Measurements from ENCODE around the gene VPS41. TPM values are rescaled to one million over a fixed set of nuclear protein-coding genes. Genes with fewer than 3 reads are reported as not detected.

The VPS41 gene
- total and polyA plus RNA-seq, 2 donors = 28.3 to 30.3 TPM

DNA sequence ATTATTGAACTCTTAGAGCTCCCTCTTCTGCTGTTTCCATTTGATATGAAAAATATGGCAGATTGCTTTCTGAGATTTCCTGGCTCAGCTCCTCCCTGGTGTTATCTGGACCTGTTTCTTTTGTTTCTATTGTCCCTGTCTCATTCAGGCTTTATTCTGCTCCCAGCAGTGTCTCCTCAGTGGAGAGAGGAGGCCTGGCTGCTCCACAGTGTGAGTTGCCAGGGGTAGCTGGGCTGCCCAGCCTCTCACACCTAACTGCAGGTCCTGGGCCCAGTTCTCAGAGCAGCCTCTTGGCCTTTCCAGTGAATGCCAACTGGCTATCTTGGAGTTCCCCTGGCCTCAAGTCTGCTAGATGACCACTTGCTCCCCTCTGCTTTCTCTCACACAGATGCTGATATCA is 127.0 kb downstream of the VPS41 start:
- Histone ChIP-seq H3K27me3 (ENCODE audit: control insufficient read depth in 2 of 2, insufficient read depth in 1 of 2, low read length in 1 of 2) (no peaks in the 10 kb centered on the region), H3K36me3 (ENCODE audit: control insufficient read depth in 2 of 2, insufficient read depth in 2 of 2, low read length in 1 of 2) (no peaks in the 10 kb centered on the region), H3K4me3 (ENCODE audit: low read length in 2 of 2) (no peak overlapping the region), H3K27ac (ENCODE audit: low read depth in 1 of 2, low read length in 1 of 2) (no peak overlapping the region), H3K9me3 (ENCODE audit: control insufficient read depth in 2 of 2, insufficient read depth in 1 of 2, low read length in 1 of 2) (no peaks in the 10 kb centered on the region), H3K4me1 (ENCODE audit: control insufficient read depth in 2 of 2, insufficient read depth in 2 of 2, low read length in 2 of 2) (no peaks in the 10 kb centered on the region)
- no peak for DNase-seq (ENCODE audit: low read depth in 6 of 9, low spot score in 9 of 9)

- no peaks in the 10 kb centered on the region for H3K4me1 ChIP-seq (ENCODE audit: control insufficient read depth in 2 of 2, insufficient read depth in 2 of 2, low read length in 2 of 2)
- peaks cover 0 to 2% of the 10 kb centered on the region in 2 donors for H3K36me3 ChIP-seq (ENCODE audit: control insufficient read depth in 2 of 2, insufficient read depth in 2 of 2, low read length in 1 of 2)
- no peaks in the 10 kb centered on the region for H3K27me3 ChIP-seq (ENCODE audit: control insufficient read depth in 2 of 2, insufficient read depth in 1 of 2, low read length in 1 of 2)
- no peaks in the 10 kb centered on the region for H3K9me3 ChIP-seq (ENCODE audit: control insufficient read depth in 2 of 2, insufficient read depth in 1 of 2, low read length in 1 of 2)
- no peak overlapping the region for H3K4me3 ChIP-seq (ENCODE audit: low read length in 2 of 2)
- DNase-seq (ENCODE audit: low read depth in 6 of 9, low spot score in 9 of 9) = no peak
- no peak overlapping the region for H3K27ac ChIP-seq (ENCODE audit: low read depth in 1 of 2, low read length in 1 of 2)
- WGBS = 47% methylated on average over 1 of the region's 1 CpG
Measured at GRCh38 chr7:38777609-38778008, 131.4 kb downstream of the VPS41 start.

- DNase-seq (ENCODE audit: low read depth in 6 of 9, low spot score in 9 of 9) = no peak
- Histone ChIP-seq H3K4me1 (ENCODE audit: control insufficient read depth in 2 of 2, insufficient read depth in 2 of 2, low read length in 2 of 2) (no peaks in the 10 kb centered on the region), H3K27ac (ENCODE audit: low read depth in 1 of 2, low read length in 1 of 2) (no peak overlapping the region), H3K36me3 (ENCODE audit: control insufficient read depth in 2 of 2, insufficient read depth in 2 of 2, low read length in 1 of 2) (peaks cover 0 to 5% of the 10 kb centered on the region in 2 donors), H3K27me3 (ENCODE audit: control insufficient read depth in 2 of 2, insufficient read depth in 1 of 2, low read length in 1 of 2) (no peaks in the 10 kb centered on the region), H3K4me3 (ENCODE audit: low read length in 2 of 2) (no peak overlapping the region), H3K9me3 (ENCODE audit: control insufficient read depth in 2 of 2, insufficient read depth in 1 of 2, low read length in 1 of 2) (no peaks in the 10 kb centered on the region)
- 78% methylated on average over 3 of the region's 3 CpGs for WGBS
Measured at GRCh38 chr7:38775506-38776175, 133.3 kb downstream of the VPS41 start.

DNA sequence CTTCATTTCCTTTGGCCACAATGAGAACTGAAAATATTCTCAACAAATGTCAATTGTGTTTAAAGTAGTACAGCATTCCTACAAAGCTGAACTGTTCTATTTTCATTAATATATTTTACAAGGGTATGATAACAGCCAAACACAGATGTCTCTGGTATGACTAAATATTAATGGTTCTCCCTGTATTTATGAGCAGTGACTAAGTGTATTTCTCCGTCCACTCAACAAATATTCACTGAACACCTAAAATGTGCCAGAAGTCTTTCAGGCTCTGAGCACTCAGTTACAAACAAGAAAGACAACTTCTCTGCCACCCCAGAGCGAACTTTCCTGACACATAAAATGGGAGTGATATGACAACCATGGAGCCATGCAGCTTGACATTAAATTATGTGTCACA is 135.6 kb downstream of the VPS41 start:
- Histone ChIP-seq H3K27me3 (ENCODE audit: control insufficient read depth in 2 of 2, insufficient read depth in 1 of 2, low read length in 1 of 2) (no peaks in the 10 kb centered on the region), H3K36me3 (ENCODE audit: control insufficient read depth in 2 of 2, insufficient read depth in 2 of 2, low read length in 1 of 2) (peaks cover 0 to 7% of the 10 kb centered on the region in 2 donors), H3K4me3 (ENCODE audit: low read length in 2 of 2) (no peak overlapping the region), H3K27ac (ENCODE audit: low read depth in 1 of 2, low read length in 1 of 2) (no peak overlapping the region), H3K9me3 (ENCODE audit: control insufficient read depth in 2 of 2, insufficient read depth in 1 of 2, low read length in 1 of 2) (no peaks in the 10 kb centered on the region), H3K4me1 (ENCODE audit: control insufficient read depth in 2 of 2, insufficient read depth in 2 of 2, low read length in 2 of 2) (no peaks in the 10 kb centered on the region)
- 49% methylated on average over 2 of the region's 2 CpGs for WGBS
- DNase-seq (ENCODE audit: low read depth in 6 of 9, low spot score in 9 of 9) = no peak

GRCh38 chr7:38760226-38760625 is 148.8 kb downstream of the VPS41 start:
- Histone ChIP-seq H3K27ac (ENCODE audit: low read depth in 1 of 2, low read length in 1 of 2) (no peak overlapping the region), H3K4me1 (ENCODE audit: control insufficient read depth in 2 of 2, insufficient read depth in 2 of 2, low read length in 2 of 2) (no peaks in the 10 kb centered on the region), H3K4me3 (ENCODE audit: low read length in 2 of 2) (no peak overlapping the region), H3K9me3 (ENCODE audit: control insufficient read depth in 2 of 2, insufficient read depth in 1 of 2, low read length in 1 of 2) (no peaks in the 10 kb centered on the region), H3K27me3 (ENCODE audit: control insufficient read depth in 2 of 2, insufficient read depth in 1 of 2, low read length in 1 of 2) (no peaks in the 10 kb centered on the region), H3K36me3 (ENCODE audit: control insufficient read depth in 2 of 2, insufficient read depth in 2 of 2, low read length in 1 of 2) (peaks cover 0 to 9% of the 10 kb centered on the region in 2 donors)
- WGBS = 96% methylated on average over 2 of the region's 2 CpGs
- no peak for DNase-seq (ENCODE audit: low read depth in 6 of 9, low spot score in 9 of 9)

DNA sequence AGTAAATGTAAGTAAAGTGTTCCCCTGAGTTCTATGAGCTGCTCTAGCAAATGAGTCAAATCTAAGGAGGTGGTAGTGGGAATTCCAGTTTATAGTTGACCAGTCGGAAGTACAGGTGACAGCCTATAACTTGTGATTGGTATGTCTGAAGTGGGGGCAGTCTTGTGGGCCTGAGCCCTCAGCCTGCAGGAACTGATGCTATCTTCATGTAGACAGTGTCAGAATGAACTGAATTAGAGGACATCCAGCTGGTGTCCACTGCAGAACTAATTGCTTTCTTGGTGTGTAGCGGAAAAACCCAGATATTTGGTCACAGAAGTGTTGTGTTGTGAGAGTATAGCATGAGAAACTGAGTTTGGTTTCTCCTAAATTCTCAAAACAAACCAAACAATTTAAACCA is 150.0 kb downstream of the VPS41 start:
- Histone ChIP-seq H3K27me3 (ENCODE audit: control insufficient read depth in 2 of 2, insufficient read depth in 1 of 2, low read length in 1 of 2) (no peaks in the 10 kb centered on the region), H3K27ac (ENCODE audit: low read depth in 1 of 2, low read length in 1 of 2) (no peak overlapping the region), H3K36me3 (ENCODE audit: control insufficient read depth in 2 of 2, insufficient read depth in 2 of 2, low read length in 1 of 2) (peaks cover 0 to 10% of the 10 kb centered on the region in 2 donors), H3K4me3 (ENCODE audit: low read length in 2 of 2) (no peak overlapping the region), H3K4me1 (ENCODE audit: control insufficient read depth in 2 of 2, insufficient read depth in 2 of 2, low read length in 2 of 2) (no peaks in the 10 kb centered on the region), H3K9me3 (ENCODE audit: control insufficient read depth in 2 of 2, insufficient read depth in 1 of 2, low read length in 1 of 2) (no peaks in the 10 kb centered on the region)
- DNase-seq (ENCODE audit: low read depth in 6 of 9, low spot score in 9 of 9) = no peak
- 97% methylated on average over 2 of the region's 2 CpGs for WGBS

- no peak overlapping the region for H3K27ac ChIP-seq (ENCODE audit: low read depth in 1 of 2, low read length in 1 of 2)
- H3K4me3 ChIP-seq (ENCODE audit: low read length in 2 of 2) = no peak overlapping the region
- no peaks in the 10 kb centered on the region for H3K9me3 ChIP-seq (ENCODE audit: control insufficient read depth in 2 of 2, insufficient read depth in 1 of 2, low read length in 1 of 2)
- peaks cover 0 to 12% of the 10 kb centered on the region in 2 donors for H3K36me3 ChIP-seq (ENCODE audit: control insufficient read depth in 2 of 2, insufficient read depth in 2 of 2, low read length in 1 of 2)
- DNase-seq (ENCODE audit: low read depth in 6 of 9, low spot score in 9 of 9) = no peak
- no peaks in the 10 kb centered on the region for H3K27me3 ChIP-seq (ENCODE audit: control insufficient read depth in 2 of 2, insufficient read depth in 1 of 2, low read length in 1 of 2)
- H3K4me1 ChIP-seq (ENCODE audit: control insufficient read depth in 2 of 2, insufficient read depth in 2 of 2, low read length in 2 of 2) = no peaks in the 10 kb centered on the region
- WGBS = 98% methylated on average over 3 of the region's 3 CpGs
Measured at GRCh38 chr7:38757931-38758330, 151.1 kb downstream of the VPS41 start.

DNA sequence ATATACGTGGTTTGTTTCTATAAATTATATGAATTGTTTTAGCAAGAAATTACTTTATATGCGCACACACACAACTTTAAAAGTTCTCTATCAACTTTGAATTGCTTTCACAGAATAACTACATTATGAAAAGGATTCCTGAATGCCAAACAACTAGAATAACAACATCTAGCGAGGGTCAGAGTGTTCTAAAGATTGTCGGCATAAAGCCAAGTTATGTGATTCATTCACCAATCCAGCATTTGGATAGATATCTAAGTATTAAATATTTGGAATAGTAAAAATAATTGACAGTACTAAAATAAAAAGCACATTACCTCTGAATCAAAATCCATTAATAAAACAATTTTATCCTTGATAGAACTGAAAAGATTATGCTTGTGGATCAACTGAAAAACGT is 152.5 kb downstream of the VPS41 start:
- WGBS = 97% methylated on average over 5 of the region's 5 CpGs
- Histone ChIP-seq H3K36me3 (ENCODE audit: control insufficient read depth in 2 of 2, insufficient read depth in 2 of 2, low read length in 1 of 2) (peaks cover 9 to 18% of the 10 kb centered on the region in 2 donors), H3K4me1 (ENCODE audit: control insufficient read depth in 2 of 2, insufficient read depth in 2 of 2, low read length in 2 of 2) (no peaks in the 10 kb centered on the region), H3K27me3 (ENCODE audit: control insufficient read depth in 2 of 2, insufficient read depth in 1 of 2, low read length in 1 of 2) (no peaks in the 10 kb centered on the region), H3K27ac (ENCODE audit: low read depth in 1 of 2, low read length in 1 of 2) (no peak overlapping the region), H3K4me3 (ENCODE audit: low read length in 2 of 2) (no peak overlapping the region), H3K9me3 (ENCODE audit: control insufficient read depth in 2 of 2, insufficient read depth in 1 of 2, low read length in 1 of 2) (no peaks in the 10 kb centered on the region)
- no peak for DNase-seq (ENCODE audit: low read depth in 6 of 9, low spot score in 9 of 9)

DNA sequence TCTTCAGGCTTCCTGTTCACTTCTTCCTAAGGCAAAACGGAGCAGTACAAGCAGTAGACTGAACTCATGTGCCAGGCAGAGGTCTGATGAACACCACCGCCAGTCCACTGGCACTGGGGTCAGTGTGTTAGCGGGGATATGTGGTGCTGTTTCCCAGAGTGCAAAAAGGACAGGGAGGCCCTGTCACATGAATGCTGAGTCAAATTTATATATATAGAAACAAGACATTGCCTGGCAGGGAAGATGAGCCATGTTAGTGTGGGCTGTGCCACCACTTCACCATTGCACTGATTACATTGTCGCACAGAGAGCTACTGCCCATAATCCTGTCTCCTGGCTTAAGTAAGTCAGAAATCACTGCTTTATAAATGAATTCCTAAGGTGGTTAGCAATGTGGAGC is 155.6 kb downstream of the VPS41 start:
- DNase-seq (ENCODE audit: low read depth in 6 of 9, low spot score in 9 of 9) = no peak
- Histone ChIP-seq H3K27ac (ENCODE audit: low read depth in 1 of 2, low read length in 1 of 2) (no peak overlapping the region), H3K4me1 (ENCODE audit: control insufficient read depth in 2 of 2, insufficient read depth in 2 of 2, low read length in 2 of 2) (no peaks in the 10 kb centered on the region), H3K27me3 (ENCODE audit: control insufficient read depth in 2 of 2, insufficient read depth in 1 of 2, low read length in 1 of 2) (no peaks in the 10 kb centered on the region), H3K9me3 (ENCODE audit: control insufficient read depth in 2 of 2, insufficient read depth in 1 of 2, low read length in 1 of 2) (no peaks in the 10 kb centered on the region), H3K4me3 (ENCODE audit: low read length in 2 of 2) (no peak overlapping the region), H3K36me3 (ENCODE audit: control insufficient read depth in 2 of 2, insufficient read depth in 2 of 2, low read length in 1 of 2) (peaks cover 10 to 24% of the 10 kb centered on the region in 2 donors)
- WGBS = over 99% methylated on average over 4 of the region's 4 CpGs
